Renal cortical epithelial cell (primary cell): ENCODE results near the gene RPLP2. TPM values are rescaled to one million over a fixed set of nuclear protein-coding genes. Genes with fewer than 3 reads are reported as not detected.
A peak's percentile ranks its signal among the peaks of the same experiment; 100 is the strongest.

Experiments used
- DNase-seq: peaks from one replicate; pipeline ENCODE4 v3.0.0-alpha.2; 2011; ENCODE audit warnings: low read depth
- total RNA-seq: library from RNA; depleted of rRNA; stranded (reverse); fragments of >200 nt; gene quantifications from 2 replicates; pipeline ENCODE4 v1.2.3, GENCODE V29; 2014

Gene RPLP2
- total RNA-seq, 1 donor from 2014 or later, result 180 TPM

- no peak for DNase-seq
Observed at GRCh38 chr11:824292-824880, 14.6 kb downstream of the RPLP2 start.

- no peak for DNase-seq
Observed at GRCh38 chr11:824942-825341, 15.2 kb downstream of the RPLP2 start.

- DNase-seq, result no peak
Observed at GRCh38 chr11:825366-826226, 15.8 kb downstream of the RPLP2 start.

- DNase-seq, result peak; percentile 31
Observed at GRCh38 chr11:826227-826621, 16.5 kb downstream of the RPLP2 start.

- no peak for DNase-seq
Observed at GRCh38 chr11:826836-827145, 17.0 kb downstream of the RPLP2 start.

GRCh38 chr11:827146-827896, 17.6 kb downstream of the RPLP2 start:
- DNase-seq, result no peak

GRCh38 chr11:827897-828192, 18.1 kb downstream of the RPLP2 start, which contains the start of gene CRACR2B:
Gene CRACR2B, plus strand, starts transcription at chr11:827919. Its CDS starts 689 bp downstream, at chr11:828608.
- DNase-seq, result no peak

- no peak for DNase-seq
Observed at GRCh38 chr11:828506-829175, 18.9 kb downstream of the RPLP2 start.

GRCh38 chr11:829176-829846, 19.5 kb downstream of the RPLP2 start:
- DNase-seq, result no peak

- no peak for DNase-seq
Observed at GRCh38 chr11:829847-830294, 20.1 kb downstream of the RPLP2 start.

- peak; percentile 43 for DNase-seq
Observed at GRCh38 chr11:830295-831117, 20.7 kb downstream of the RPLP2 start.

- DNase-seq, result peak; percentile 25
Observed at GRCh38 chr11:831118-831864, 21.5 kb downstream of the RPLP2 start.

GRCh38 chr11:831961-832528, 22.3 kb downstream of the RPLP2 start:
- DNase-seq, result no peak

- DNase-seq, result no peak
Observed at GRCh38 chr11:832529-833113, 22.9 kb downstream of the RPLP2 start, which contains the start of gene CD151. Gene CD151, plus strand, starts transcription at chr11:832952. Its CDS starts 3,118 bp downstream, at chr11:836070.

- no peak for DNase-seq
Observed at GRCh38 chr11:833114-833791, 23.5 kb downstream of the RPLP2 start.

GRCh38 chr11:833849-834311, 24.1 kb downstream of the RPLP2 start:
- DNase-seq, result no peak

GRCh38 chr11:834371-835316, 24.9 kb downstream of the RPLP2 start:
- peak; percentile 90 for DNase-seq
